Measurements from ENCODE around the gene TALDO1.

Gene TALDO1

DNA sequence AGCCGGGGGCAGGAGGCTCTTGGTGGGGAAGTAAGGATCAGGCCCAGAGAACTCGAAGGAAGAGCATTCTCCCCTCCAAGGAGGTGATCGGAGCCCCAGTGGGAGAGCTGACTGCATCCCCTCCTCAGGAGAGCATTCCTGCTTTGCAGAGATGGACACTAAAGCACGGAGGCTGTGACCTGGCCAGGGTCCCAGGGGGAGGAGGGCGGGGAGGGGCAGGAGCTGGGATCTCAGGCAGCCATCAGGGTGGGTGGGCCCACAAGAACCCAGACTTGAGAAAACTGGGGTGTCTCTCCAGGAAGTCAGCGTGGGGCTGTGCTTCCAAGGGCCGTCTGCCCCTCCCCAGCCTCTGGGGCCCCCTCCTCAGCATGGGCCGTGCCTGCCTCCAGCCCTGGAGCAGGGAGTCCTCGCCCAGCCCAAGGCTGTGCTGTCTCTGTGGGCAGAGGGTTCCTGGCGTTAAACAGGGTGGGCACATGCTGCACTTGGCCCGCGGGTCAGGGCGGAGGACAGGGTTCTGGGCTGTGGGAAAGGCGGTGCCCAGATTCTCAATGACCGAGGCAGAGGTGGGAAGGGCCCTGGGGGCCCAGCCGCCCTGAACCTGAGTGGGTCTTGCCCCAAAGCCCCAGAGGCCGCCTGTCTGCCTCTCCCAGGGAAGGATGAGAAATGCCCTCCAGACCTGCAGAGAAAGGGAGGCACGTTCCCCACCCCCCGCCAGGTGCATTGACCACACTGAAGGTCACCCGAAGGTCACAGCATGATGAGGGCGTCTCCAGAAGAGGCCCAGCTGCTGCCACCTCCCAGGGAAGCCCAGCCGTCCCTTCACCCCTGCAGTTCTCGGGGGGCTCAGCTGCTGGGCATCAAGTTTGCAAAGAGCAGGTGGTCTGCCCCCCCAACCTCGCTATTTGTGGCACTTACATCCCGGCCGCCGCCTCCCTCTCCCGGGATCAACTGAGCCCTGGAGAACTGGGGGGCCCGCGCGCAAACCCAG lies 42.0 kb downstream of the TALDO1 start:
- DNase-seq: no peak

GRCh38 chr11:789943-790342 lies 42.7 kb downstream of the TALDO1 start, which contains the start of gene CEND1:
TSS of gene CEND1 (minus strand) at chr11:790090. CDS start at chr11:788576, 1,514 bp downstream.
- peak in 1 of 2 donors; percentile 65 for DNase-seq

- DNase-seq: no peak
Observed at GRCh38 chr11:790721-791564, 43.7 kb downstream of the TALDO1 start.

DNA sequence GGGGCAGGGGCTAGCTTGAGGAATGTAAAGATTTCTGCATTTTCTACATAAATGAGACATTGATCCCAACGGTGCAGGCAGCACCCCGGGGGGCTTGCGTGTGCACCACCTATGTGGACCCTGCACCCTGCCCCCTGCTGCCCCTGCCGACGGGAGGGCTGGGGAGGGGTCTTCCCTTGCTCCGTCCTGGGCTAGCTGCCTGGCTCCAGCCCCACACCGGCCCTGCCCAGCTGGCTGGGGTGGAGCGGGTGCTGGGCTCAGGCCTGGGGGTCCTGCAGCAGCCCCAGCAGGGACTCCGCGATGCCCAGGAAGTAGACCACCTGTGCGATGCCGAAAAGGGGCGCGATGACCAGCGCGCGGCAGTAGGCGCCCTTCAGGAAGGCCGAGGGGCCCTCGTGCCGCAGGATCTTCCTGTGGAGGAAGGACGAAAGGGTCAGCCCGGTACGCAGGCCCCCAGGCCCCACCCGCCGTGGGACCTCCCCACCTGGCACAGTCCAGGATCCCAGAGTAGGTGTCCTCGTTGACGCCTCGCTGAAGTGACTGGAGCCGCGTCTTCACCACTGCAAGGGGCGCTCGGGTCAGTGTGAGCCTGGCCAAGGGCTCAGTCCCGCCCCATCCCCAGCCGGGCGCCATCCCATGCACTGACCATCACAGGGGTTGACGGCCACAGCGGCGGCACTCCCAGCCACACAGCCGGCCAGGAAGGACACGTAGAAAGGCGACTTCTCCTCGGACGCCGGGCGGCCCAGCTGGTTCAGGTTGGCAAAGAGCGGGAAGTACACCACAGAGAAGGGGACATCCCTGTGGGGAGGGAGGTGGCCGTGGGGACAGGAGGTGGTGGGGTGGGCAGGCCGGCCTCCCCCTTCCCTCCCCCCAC lies 44.6 kb downstream of the TALDO1 start:
- DNase-seq: no peak

- DNase-seq: no peak
Observed at GRCh38 chr11:792535-792821, 45.2 kb downstream of the TALDO1 start.

GRCh38 chr11:792873-793272 lies 45.6 kb downstream of the TALDO1 start:
- DNase-seq: no peak

DNA sequence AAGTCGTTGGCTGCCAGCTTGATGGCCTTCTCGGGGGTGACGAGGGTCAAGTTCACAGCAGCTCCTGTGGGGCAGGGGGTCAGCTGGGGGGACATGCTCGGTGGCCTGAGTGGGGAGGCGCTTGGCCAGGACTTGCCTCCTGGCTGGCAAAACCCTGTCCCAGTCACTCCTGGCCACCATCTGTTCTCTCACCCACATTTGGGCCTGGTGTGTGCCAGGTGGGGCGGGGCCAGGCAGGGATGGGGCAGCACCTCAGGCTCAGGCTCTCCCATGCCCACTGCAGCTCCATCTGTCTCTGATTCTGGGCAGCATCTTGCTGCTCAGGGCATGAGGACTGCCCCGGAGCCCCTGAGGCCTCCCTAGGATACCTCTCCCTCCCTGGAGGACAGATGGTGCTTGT lies 46.3 kb downstream of the TALDO1 start:
- DNase-seq: no peak

- no peak for DNase-seq
Observed at GRCh38 chr11:794013-794765, 46.9 kb downstream of the TALDO1 start.

DNA sequence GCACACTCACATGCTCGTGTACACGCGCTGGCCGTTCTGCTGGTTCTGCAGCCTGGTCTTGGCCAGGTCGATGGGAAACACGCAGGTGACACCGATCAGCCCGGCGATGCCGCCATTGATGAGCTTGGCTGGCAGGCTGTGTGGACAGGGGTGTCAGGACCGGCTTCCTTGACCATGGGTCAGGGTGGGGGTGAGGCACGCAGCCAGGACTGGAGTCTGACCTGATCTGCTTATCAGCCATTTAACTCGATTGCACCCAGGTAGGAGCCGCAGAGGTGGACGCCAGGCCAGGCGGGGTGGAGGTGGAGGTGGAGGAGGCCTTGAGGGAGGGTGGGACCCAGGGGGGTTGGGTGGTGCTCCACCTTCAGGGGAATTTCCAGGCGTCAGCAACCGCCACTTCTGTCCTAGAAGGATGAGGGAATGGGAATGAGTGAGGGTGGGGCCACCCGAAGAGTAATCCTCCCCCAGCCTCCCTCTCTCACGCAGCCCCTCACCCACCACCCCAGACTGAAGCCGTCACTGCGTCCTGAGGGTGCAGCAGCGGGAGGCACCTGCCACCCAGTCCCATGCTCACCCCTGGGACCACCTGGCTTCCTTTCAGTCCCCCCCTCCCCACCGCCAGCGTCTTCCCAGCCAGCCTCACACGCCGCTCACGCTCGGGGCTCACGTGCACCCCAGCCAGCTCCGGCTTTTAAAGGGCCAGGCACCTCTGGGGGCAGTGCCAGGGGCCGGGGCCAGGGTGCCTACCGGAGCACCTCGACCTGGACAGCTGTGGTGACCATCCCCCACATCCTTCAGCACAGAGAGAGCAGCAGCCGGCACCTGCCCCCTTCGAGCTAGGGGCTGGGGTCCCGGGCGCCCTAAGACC lies 47.7 kb downstream of the TALDO1 start:
- DNase-seq: no peak

- DNase-seq: peak; percentile 73 to 76
Observed at GRCh38 chr11:795634-796564, 48.6 kb downstream of the TALDO1 start.

DNA sequence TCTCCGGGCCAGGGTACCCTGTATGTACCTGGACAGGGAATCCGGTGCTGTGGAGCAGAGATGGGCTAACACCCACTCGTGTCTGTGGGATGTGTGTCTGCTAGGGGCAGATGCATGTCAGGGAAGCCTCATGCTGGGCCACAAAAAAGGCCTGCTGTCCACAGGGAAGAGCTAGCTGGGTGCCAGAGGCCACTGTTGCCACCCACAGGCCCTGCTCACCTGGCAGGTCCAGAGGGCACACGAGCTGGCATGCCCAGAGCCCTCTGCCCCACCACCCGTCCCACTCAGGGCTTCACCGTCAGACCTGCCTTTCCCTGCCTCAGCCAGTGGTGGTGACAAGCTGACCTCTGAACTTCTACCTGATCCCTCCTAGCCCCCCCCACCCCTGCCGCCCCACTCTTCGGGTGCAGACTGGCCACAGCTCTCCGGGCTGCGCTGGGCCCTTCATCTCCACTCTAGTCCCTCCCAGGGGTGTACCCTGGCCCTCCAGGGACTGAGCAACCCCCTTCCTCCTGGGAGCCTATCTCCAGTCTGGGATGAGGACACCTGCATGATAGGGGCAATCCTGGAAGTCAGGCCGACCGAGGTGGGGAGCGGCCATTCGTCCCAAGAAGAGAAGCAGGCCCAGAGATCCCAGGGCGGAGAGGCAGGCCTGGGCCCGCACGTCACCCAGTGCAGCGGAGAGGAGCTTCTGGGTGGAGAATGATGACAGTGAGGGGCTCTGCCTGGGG lies 49.5 kb downstream of the TALDO1 start:
- DNase-seq: no peak

- DNase-seq: peak; percentile 65 to 69
Observed at GRCh38 chr11:797296-798092, 50.2 kb downstream of the TALDO1 start.

DNA sequence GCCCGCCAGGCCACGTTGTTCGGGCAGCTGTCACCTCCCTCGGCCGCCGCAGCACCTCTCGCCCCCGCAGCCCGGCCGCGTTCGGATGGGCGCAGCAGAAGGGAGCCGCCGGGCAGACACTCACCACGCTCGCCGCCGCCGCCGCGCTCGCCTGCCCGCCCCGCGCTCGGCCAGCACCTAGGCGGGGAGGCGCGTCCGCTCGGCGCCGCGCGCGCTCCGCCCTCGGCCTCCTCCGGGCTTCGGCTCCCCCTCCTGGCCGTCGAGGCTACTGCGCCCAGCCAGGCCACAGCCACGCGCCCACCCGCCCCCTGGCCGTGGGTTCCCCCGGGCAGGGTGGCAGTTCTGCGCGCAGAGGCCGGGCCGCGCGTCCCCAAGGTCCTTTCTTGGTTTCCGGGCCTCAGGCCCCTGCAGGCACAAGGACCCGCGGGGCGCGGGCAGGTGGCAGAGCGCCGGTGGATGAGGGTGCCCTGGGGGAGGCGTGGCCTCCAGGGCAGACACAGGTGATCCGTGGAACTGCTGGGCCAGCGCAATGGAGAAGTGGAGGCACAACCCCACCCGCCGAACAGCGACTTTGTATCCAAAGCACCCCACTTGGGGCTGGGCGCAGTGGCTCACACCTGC lies 50.9 kb downstream of the TALDO1 start, which contains the start of gene SLC25A22:
Gene SLC25A22, minus strand, starts transcription at position 189 of the 621 bp plus-strand sequence. CDS start 3,275 bp downstream, outside the sequence.
- peak; percentile 84 to 87 for DNase-seq

DNA sequence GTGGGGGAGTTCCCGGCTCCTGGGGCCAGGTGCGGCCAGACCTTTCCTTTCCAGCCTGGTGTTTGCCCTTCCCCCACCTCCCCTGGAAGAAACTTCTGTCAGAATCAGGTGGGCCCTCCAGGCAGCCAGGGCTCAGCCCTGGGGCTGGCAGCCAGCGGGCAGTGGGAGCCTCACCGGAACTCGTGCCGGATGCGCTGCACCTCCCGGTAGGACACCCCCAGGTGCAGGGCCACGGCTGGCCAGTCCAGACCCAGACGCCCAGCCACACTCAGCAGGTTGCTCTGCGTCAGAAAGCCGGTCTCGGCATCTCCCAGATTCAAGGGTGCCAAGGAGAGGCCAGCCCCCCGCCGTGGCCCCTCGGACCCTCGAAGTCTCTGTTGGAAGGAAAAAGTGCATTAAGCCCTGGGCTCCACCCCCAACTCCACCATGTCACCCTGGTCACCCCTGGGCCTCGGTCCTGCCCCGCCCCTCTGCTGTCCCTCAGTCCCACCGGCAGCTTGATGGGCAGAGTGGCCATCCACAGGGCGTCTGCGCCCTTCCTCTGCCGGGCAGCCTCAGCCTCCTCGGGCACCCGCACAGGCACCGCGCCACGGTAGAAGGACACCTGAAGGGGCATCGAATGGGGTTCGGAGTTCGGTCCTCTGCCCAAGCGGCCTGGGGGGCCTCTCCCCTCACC lies 52.5 kb downstream of the TALDO1 start:
- DNase-seq: no peak

DNA sequence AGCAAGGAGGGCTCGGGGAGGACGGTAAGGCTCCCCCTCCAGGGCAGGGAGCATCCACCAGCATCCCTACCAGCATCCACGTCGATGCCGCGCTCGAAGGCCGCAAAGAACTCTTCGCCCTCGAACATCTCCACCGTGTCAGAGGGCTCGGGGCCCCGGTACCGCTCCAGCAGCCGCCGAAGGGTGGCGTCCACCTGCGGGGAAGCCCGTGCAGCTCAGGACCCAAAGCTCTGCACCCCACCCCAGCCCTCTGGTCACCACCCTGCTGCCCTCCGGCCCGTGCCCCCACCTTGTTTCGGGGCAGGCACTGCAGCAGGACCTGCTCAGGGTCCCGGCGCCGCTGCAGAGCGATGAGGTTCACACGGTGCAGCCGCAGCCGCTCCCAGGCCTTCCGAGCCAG lies 53.2 kb downstream of the TALDO1 start:
- no peak for DNase-seq

DNA sequence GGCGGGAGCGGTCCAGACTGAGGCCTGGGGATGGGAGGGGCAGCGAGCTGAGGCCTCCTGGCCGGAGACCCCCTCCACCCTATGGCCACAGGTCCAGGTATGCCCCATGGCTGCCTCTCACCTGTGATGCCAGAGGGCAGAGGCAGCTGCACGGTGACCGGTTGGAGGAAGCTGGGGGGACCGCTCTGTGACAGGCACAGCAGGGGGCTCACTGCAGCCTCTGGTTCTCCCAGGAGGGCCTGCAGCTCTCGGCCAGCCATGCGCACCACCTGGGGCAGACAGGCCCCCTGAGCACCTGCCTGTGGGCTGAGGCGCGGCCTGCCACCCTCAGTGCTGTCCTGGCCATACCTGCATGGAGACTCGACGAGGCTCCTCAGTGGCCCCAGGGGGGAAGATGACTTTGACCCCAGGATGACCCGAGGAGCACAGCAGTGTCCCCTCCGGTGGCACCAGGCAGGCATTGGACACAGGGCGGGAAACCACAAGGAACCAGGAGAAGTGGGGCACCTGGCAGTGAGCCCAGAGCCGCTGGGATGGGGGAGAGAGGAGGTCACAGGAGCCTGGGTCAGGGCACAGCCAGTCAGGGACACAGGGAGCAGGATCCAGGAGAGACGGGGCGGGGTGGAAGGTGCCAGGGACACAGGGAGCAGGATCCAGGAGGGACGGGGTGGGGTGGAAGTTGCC lies 54.0 kb downstream of the TALDO1 start:
- no peak for DNase-seq

Data from stimulated activated CD4-positive, alpha-beta T cell treated with anti-CD3 and anti-CD28 coated beads, Interleukin-2, amount 100 ng/mL, for 48 hours (primary cell).